Epidermal melanocyte (primary cell): ENCODE results near the gene RAMP1.
"Not testable (repeated sequence)": the region's sequence is repeated elsewhere in the genome, so short reads cannot be mapped to it uniquely, and the experiment has no call there.

Experiments
- DNase-seq: peaks from one replicate; pipeline ENCODE4 v3.0.0; 2011; ENCODE audit warnings: low spot score; ENCODE audit not compliant: insufficient read length

The RAMP1 gene

GRCh38 chr2:237859533-237860272 is at the start of gene RAMP1:
RAMP1 (plus strand) TSS chr2:237859623; CDS start chr2:237859676, 53 bp downstream.
- no peak for DNase-seq

- no peak for DNase-seq
These were observed 43.8 kb upstream of the RAMP1 start for GRCh38 chr2:237815637-237816036.

- no peak for DNase-seq
These were observed 42.9 kb upstream of the RAMP1 start for GRCh38 chr2:237816531-237816930.

- DNase-seq, result no peak
These were observed 41.4 kb upstream of the RAMP1 start for GRCh38 chr2:237818066-237818473.

GRCh38 chr2:237819231-237819630 is 40.2 kb upstream of the RAMP1 start:
- DNase-seq, result no peak

- DNase-seq, result no peak
These were observed 39.0 kb upstream of the RAMP1 start for GRCh38 chr2:237820421-237820820.

- no peak for DNase-seq
These were observed 35.9 kb upstream of the RAMP1 start for GRCh38 chr2:237823544-237823943.

GRCh38 chr2:237824085-237824484 is 35.3 kb upstream of the RAMP1 start:
- DNase-seq, result no peak

- DNase-seq, result no peak
These were observed 31.9 kb upstream of the RAMP1 start for GRCh38 chr2:237827421-237827987.

- DNase-seq, result no peak
These were observed 28.9 kb upstream of the RAMP1 start for GRCh38 chr2:237830522-237830921.

GRCh38 chr2:237833546-237833945 is 25.9 kb upstream of the RAMP1 start:
- no peak for DNase-seq

- DNase-seq, result no peak
These were observed 24.1 kb upstream of the RAMP1 start for GRCh38 chr2:237835372-237835771.

- DNase-seq, result no peak
These were observed 18.4 kb upstream of the RAMP1 start for GRCh38 chr2:237841051-237841450.

- not testable (repeated sequence) for DNase-seq
These were observed 10.5 kb upstream of the RAMP1 start for GRCh38 chr2:237848940-237849339.

GRCh38 chr2:237854295-237854694 is 5.1 kb upstream of the RAMP1 start:
- DNase-seq, result no peak

- DNase-seq, result no peak
These were observed 1.6 kb upstream of the RAMP1 start for GRCh38 chr2:237857791-237858190.

- peak; percentile 90 for DNase-seq
These were observed 935 bp upstream of the RAMP1 start for GRCh38 chr2:237858294-237859081.

GRCh38 chr2:237859082-237859433 is 365 bp upstream of the RAMP1 start:
- DNase-seq, result no peak

GRCh38 chr2:237860273-237860935 is 981 bp downstream of the RAMP1 start:
- no peak for DNase-seq

GRCh38 chr2:237861875-237862527 is 2.6 kb downstream of the RAMP1 start:
- no peak for DNase-seq

- no peak for DNase-seq
These were observed 3.1 kb downstream of the RAMP1 start for GRCh38 chr2:237862528-237862895.
